HG03280 (cell line): ENCODE measurements around the gene OR2A14.
A peak's percentile ranks its signal among the peaks of the same experiment; 100 is the strongest.
"Not testable (repeated sequence)": the region's sequence is repeated elsewhere in the genome, so short reads cannot be mapped to it uniquely, and the experiment has no call there.

Experiments used
- ATAC-seq: cut with Tn5 transposase; IDR thresholded peaks from one replicate; pipeline ENCODE4 v1.9.1; 2021; ENCODE audit warnings: mild to moderate bottlenecking, moderate library complexity; ENCODE audit not compliant: unreplicated experiment

Gene OR2A14

GRCh38 chr7:144122876-144123275, at the start of gene OR2A14:
OR2A14 (plus strand) TSS chr7:144123176; CDS start chr7:144129113, 5,937 bp downstream.
- ATAC-seq: no peak

GRCh38 chr7:144074374-144074773, 48.6 kb upstream of the OR2A14 start:
- ATAC-seq: no peak

GRCh38 chr7:144085978-144086377, 37.0 kb upstream of the OR2A14 start, which contains the start of gene OR2A12:
OR2A12 (plus strand) TSS chr7:144086278; CDS start chr7:144095108, 8,830 bp downstream.
- no peak for ATAC-seq

- no peak for ATAC-seq
Measured at GRCh38 chr7:144086730-144087129, 36.2 kb upstream of the OR2A14 start.

- no peak for ATAC-seq
Measured at GRCh38 chr7:144087230-144087629, 35.7 kb upstream of the OR2A14 start.

- ATAC-seq: no peak
Measured at GRCh38 chr7:144090667-144091066, 32.3 kb upstream of the OR2A14 start.

GRCh38 chr7:144098776-144099175, 24.2 kb upstream of the OR2A14 start:
- no peak for ATAC-seq

- no peak for ATAC-seq
Measured at GRCh38 chr7:144100607-144101006, 22.4 kb upstream of the OR2A14 start.

GRCh38 chr7:144102041-144102440, 20.9 kb upstream of the OR2A14 start:
- ATAC-seq: no peak

GRCh38 chr7:144105211-144105610, 17.8 kb upstream of the OR2A14 start:
- no peak for ATAC-seq

GRCh38 chr7:144109283-144109682, 13.7 kb upstream of the OR2A14 start, which contains the start of gene OR2A2:
OR2A2 (plus strand) TSS chr7:144109583; CDS start chr7:144109583, 0 bp downstream.
- no peak for ATAC-seq

GRCh38 chr7:144110272-144110671, 12.7 kb upstream of the OR2A14 start:
- ATAC-seq: no peak

GRCh38 chr7:144113651-144114050, 9.3 kb upstream of the OR2A14 start:
- ATAC-seq: no peak

- ATAC-seq: no peak
Measured at GRCh38 chr7:144118341-144118740, 4.6 kb upstream of the OR2A14 start.

- ATAC-seq: peak; percentile 100
Measured at GRCh38 chr7:144127714-144128334, 4.8 kb downstream of the OR2A14 start.

GRCh38 chr7:144129601-144130000, 6.6 kb downstream of the OR2A14 start:
- not testable (repeated sequence) for ATAC-seq

GRCh38 chr7:144130730-144131129, 7.8 kb downstream of the OR2A14 start:
- ATAC-seq: no peak

GRCh38 chr7:144132262-144132661, 9.3 kb downstream of the OR2A14 start:
- no peak for ATAC-seq

- ATAC-seq: no peak
Measured at GRCh38 chr7:144133307-144133706, 10.3 kb downstream of the OR2A14 start.

GRCh38 chr7:144134116-144134515, 11.1 kb downstream of the OR2A14 start:
- no peak for ATAC-seq

GRCh38 chr7:144137501-144137900, 14.5 kb downstream of the OR2A14 start:
- no peak for ATAC-seq

- ATAC-seq: no peak
Measured at GRCh38 chr7:144142187-144142586, 19.2 kb downstream of the OR2A14 start.

- ATAC-seq: no peak
Measured at GRCh38 chr7:144144426-144144825, 21.4 kb downstream of the OR2A14 start.
